ENCODE results near the gene JADE2.

DNA sequence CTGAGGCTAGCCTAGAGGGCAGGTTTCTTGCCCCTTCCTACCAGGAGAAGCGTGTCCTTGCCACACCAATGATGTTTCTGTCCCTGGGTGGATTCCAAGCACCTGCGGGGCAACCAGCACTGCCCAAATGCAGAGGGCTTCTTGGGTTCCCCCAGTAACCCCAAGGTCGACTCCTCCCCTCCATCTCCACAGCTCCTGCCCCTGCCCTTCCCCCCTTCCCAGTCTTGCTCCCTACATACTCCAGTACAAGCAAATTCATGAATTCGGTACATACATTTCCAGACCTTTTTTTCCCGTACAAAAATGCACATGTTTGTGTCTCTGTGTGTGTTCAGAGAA lies 12.8 kb upstream of the JADE2 start:
- TF ChIP-seq, protein P1, sequence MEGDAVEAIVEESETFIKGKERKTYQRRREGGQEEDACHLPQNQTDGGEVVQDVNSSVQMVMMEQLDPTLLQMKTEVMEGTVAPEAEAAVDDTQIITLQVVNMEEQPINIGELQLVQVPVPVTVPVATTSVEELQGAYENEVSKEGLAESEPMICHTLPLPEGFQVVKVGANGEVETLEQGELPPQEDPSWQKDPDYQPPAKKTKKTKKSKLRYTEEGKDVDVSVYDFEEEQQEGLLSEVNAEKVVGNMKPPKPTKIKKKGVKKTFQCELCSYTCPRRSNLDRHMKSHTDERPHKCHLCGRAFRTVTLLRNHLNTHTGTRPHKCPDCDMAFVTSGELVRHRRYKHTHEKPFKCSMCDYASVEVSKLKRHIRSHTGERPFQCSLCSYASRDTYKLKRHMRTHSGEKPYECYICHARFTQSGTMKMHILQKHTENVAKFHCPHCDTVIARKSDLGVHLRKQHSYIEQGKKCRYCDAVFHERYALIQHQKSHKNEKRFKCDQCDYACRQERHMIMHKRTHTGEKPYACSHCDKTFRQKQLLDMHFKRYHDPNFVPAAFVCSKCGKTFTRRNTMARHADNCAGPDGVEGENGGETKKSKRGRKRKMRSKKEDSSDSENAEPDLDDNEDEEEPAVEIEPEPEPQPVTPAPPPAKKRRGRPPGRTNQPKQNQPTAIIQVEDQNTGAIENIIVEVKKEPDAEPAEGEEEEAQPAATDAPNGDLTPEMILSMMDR (conservative IDR thresholded peaks at IDR 0.05; ENCODE audit: low read depth, low read length) = no peak
- TF ChIP-seq EZH2 (IDR thresholded peaks at IDR 0.05; ENCODE audit: borderline replicate concordance, low read depth, low read length, poor library complexity, severe bottlenecking) = no peak

Data from A673 (cell line).